Thoracic aorta (tissue), 2 donors: Measurements from ENCODE around the gene GNAL. TPM values are rescaled to one million over a fixed set of nuclear protein-coding genes. Genes with fewer than 3 reads are reported as not detected.
"Not testable (repeated sequence)": the region's sequence is repeated elsewhere in the genome, so short reads cannot be mapped to it uniquely, and the experiment has no call there.

Source experiments
- ATAC-seq: fragments of 150-250 bp; one replicate; pipeline ENCODE4 v1.8.0; 2017; ENCODE audit warnings: low read depth; ENCODE audit not compliant: insufficient number of reproducible peaks, low FRiP score
- DNase-seq: peaks from one replicate; pipeline ENCODE4 v3.0.0-alpha.2; 2020; ENCODE audit warnings: low spot score
- H3K27ac ChIP-seq, 2 donors: fragments of 200-600 bp; sonication (generic); 1 replicate in 1 of 2; 2 replicates in 1 of 2; pipeline ENCODE4 v1.5.1; 2016; ENCODE audit warnings: mild to moderate bottlenecking in 2 of 2, moderate library complexity in 2 of 2
- H3K27me3 ChIP-seq: fragments of 200-600 bp; sonication (generic); replicated peaks from 2 replicates; pipeline ENCODE4 v1.6.0; 2016; ENCODE audit warnings: mild to moderate bottlenecking; ENCODE audit not compliant: insufficient read depth
- H3K36me3 ChIP-seq: fragments of 200-600 bp; sonication (generic); one replicate; pipeline ENCODE4 v1.5.1; 2016
- H3K4me1 ChIP-seq, 2 donors: fragments of 200-600 bp; sonication (generic); 1 replicate in 1 of 2; 2 replicates in 1 of 2; pipeline versions ENCODE4 v1.5.1 to v1.6.0; 2016; ENCODE audit warnings: low read depth in 2 of 2, mild to moderate bottlenecking in 1 of 2; ENCODE audit not compliant: control insufficient read depth in 1 of 2
- H3K4me3 ChIP-seq: fragments of 200-600 bp; sonication (generic); 2 replicates; pipeline ENCODE4 v1.5.1; 2016; ENCODE audit warnings: mild to moderate bottlenecking
- H3K9me3 ChIP-seq: fragments of 200-600 bp; sonication (generic); 2 replicates; pipeline ENCODE4 v1.5.1; 2016
- total RNA-seq, 2 donors: library from RNA; depleted of rRNA; stranded (reverse); fragments of >200 nt; gene quantifications; one replicate each; pipeline versions ENCODE4 v1.1.0 to v1.2.3, GENCODE V29; 2016
- TF ChIP-seq, protein P1 (sequence below): fragments of 200-600 bp; sonication (generic); IDR thresholded peaks from one replicate; pipeline ENCODE4 v1.5.1; 2019; ENCODE audit warnings: antibody characterized with exemption

Gene GNAL
- total RNA-seq, 2 donors from 2014 or later, result 4.2 to 20.4 TPM

DNA sequence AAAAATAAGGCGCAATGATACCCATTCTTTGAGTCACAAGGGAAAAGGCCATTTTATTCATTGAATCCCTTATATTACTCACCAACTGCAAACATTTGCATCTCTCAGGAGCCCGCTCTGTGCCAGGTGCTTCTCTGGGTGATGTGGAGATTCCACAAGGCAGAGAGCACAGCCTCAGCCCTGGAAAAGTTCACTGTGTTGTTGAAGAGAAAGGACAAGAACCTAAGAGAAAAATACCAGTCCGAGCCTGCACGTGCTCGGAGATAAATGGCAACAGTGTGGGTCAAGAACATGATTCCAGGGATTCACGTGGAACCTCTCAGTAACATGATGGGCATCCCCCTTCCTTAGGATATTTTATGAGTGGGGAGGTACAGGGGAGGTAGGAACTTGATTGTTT is 11.8 kb downstream of the GNAL start:
- no peak overlapping the region for H3K4me3 ChIP-seq
- TF ChIP-seq, protein P1, sequence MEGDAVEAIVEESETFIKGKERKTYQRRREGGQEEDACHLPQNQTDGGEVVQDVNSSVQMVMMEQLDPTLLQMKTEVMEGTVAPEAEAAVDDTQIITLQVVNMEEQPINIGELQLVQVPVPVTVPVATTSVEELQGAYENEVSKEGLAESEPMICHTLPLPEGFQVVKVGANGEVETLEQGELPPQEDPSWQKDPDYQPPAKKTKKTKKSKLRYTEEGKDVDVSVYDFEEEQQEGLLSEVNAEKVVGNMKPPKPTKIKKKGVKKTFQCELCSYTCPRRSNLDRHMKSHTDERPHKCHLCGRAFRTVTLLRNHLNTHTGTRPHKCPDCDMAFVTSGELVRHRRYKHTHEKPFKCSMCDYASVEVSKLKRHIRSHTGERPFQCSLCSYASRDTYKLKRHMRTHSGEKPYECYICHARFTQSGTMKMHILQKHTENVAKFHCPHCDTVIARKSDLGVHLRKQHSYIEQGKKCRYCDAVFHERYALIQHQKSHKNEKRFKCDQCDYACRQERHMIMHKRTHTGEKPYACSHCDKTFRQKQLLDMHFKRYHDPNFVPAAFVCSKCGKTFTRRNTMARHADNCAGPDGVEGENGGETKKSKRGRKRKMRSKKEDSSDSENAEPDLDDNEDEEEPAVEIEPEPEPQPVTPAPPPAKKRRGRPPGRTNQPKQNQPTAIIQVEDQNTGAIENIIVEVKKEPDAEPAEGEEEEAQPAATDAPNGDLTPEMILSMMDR, result no peak
- no peaks in the 10 kb centered on the region for H3K4me1 ChIP-seq
- no peak for DNase-seq
- H3K27ac ChIP-seq, result no peak overlapping the region
- H3K9me3 ChIP-seq, result no peaks in the 10 kb centered on the region
- H3K27me3 ChIP-seq, result no peaks in the 10 kb centered on the region
- H3K36me3 ChIP-seq, result no peaks in the 10 kb centered on the region
- no peak for ATAC-seq

DNA sequence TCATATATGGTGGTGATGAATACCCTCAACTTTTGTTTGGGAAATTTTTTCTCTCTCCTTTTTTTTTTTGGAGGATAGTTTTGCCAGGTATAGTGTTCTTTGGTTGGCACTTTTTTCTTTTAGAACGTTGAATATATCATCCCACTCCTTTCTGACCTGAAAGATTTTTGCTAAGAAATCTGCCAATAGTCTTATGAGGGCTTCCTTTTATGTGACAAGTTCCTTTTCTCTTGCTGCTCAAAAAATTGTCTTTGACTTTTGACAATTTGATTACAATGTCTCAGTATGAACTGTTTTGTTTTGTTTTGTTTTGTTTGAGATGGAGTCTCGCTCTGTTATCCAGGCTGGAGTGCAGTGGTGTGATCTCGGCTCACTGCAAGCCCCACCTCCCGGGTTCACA is 21.5 kb downstream of the GNAL start:
- Histone ChIP-seq H3K27ac (no peak overlapping the region), H3K9me3 (no peaks in the 10 kb centered on the region), H3K4me1 (no peaks in the 10 kb centered on the region), H3K4me3 (no peak overlapping the region), H3K27me3 (no peaks in the 10 kb centered on the region), H3K36me3 (no peaks in the 10 kb centered on the region)
- TF ChIP-seq, protein P1, result no peak
- no peak for DNase-seq
- ATAC-seq, result no peak

DNA sequence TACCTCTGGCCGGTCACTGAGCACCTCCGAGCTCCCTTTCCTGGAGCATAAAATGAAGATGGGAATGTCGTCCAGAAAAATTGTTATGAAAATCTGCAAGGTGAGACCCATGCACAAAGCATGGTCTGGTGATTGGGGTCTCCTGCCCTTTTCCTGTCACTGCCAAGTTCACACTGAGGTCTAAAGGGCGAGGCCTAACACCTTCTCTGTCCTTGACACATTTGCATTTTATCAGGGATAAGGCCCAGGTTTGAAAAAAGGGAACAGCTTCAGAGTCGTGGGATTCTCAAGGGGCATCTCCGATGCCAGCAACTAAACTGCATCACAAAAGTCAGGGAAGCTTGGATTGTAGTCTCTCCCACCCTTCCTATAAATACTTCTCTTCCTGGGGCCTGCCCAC is 24.7 kb downstream of the GNAL start:
- H3K4me3 ChIP-seq, result no peak overlapping the region

DNA sequence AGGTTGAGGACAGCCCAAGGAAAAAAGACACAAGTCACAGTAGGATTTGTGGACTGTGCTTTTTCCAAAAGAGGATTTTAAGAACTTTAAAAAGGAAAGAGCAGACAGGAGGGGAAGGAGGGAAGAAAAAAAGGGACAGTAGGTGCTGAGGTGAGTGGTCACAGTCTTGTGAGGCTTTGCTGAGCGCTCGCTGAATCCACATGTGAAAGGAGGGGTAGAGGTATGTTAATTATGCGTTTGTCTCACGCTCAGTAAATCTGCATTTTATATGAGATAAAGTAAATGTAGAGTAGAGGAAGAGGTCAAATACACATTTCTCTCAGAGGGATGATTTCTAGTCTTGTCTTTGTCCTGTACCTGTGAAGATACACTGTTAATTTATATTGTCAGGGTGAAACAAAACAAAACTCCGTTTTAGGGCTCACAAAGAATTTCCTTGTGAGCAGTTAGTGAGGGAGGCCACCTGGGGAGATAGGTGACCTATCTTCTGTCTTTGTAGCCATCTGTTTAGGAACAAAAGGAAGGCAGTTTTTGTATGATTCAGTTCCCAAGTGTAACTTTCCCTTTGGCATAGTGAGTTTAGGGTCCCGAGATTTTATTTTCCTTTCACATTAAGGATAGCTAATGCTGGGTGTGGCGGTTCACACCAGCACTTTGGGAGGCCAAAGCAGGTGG is 25.3 kb downstream of the GNAL start:
- Histone ChIP-seq H3K9me3 (no peaks in the 10 kb centered on the region), H3K27ac (no peak overlapping the region), H3K36me3 (no peaks in the 10 kb centered on the region), H3K4me1 (no peaks in the 10 kb centered on the region), H3K4me3 (no peak overlapping the region), H3K27me3 (no peaks in the 10 kb centered on the region)
- DNase-seq (no peak), ATAC-seq (no peak)
- TF ChIP-seq, protein P1, result no peak

More for the DNA sequence above, 24.7 kb downstream of the GNAL start:
- no peaks in the 10 kb centered on the region for H3K4me1 ChIP-seq
- DNase-seq (no peak), ATAC-seq (no peak)
- H3K27me3 ChIP-seq, result no peaks in the 10 kb centered on the region
- H3K27ac ChIP-seq, result no peak overlapping the region
- TF ChIP-seq, protein P1, result no peak
- no peaks in the 10 kb centered on the region for H3K36me3 ChIP-seq
- H3K9me3 ChIP-seq, result no peaks in the 10 kb centered on the region

DNA sequence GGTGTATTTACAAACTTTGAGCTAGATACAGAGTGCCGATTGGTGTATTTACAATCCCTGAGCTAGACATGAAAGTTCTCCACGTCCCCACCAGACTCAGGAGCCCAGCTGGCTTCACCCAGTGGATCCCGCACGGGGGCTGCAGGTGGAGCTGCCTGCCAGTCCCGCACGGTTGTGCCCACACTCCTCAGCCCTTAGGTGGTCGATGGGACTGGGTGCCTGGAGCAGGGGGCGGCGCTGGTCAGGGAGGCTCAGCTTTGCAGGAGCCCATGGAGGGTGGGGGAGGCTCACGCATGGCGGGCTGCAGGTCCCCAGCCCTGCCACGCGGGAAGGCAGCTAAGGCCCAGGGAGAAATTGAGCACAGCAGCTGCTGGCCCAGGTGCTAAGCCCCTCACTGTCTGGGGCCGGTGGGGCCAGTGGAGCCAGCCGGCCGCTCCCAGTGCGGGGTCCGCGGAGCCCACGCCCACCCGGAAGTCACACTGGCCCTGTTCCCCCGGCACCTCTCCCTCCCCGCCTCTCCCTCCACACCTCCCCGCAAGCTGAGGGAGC is 27.8 kb downstream of the GNAL start:
- not testable (repeated sequence) for H3K36me3 ChIP-seq, H3K4me3 ChIP-seq, H3K4me1 ChIP-seq, DNase-seq, H3K27ac ChIP-seq, H3K27me3 ChIP-seq, H3K9me3 ChIP-seq, ATAC-seq

DNA sequence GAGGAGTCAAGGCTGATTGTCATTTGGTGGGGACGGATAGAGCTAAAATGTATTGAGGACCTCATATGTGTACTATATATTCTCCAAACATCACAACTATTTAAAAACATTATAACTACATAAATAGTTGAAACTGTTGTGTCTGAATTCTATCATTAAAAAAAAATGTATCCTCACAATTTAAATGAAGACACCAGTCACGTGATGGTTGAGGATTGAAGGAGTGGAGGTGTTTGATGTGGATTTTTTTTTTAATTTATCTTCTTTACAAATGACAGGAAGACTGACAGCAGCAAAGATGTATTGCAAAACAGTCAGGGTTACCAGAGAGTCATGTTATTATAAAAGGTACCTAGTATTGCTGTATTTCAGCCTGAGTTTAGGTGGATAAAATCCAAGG is 30.0 kb downstream of the GNAL start:
- no peaks in the 10 kb centered on the region for H3K27me3 ChIP-seq
- H3K4me3 ChIP-seq, result no peak overlapping the region
- H3K9me3 ChIP-seq, result no peaks in the 10 kb centered on the region
- DNase-seq, result no peak
- H3K4me1 ChIP-seq, result no peaks in the 10 kb centered on the region
- TF ChIP-seq, protein P1, result no peak
- H3K36me3 ChIP-seq, result no peaks in the 10 kb centered on the region
- no peak for ATAC-seq
- no peak overlapping the region for H3K27ac ChIP-seq
